Hematopoietic multipotent progenitor cell treated with erythropoietin and hydrocortisone succinate and interleukin-3 and kit ligand, for 15 days (in vitro differentiated cells): ENCODE data around the gene MYO19.
A peak's percentile ranks its signal among the peaks of the same experiment; 100 is the strongest.
"Not testable (repeated sequence)": the region's sequence is repeated elsewhere in the genome, so short reads cannot be mapped to it uniquely, and the experiment has no call there.

Experiments
- DNase-seq: peaks from one replicate; pipeline ENCODE4 v3.0.0-alpha.2; 2015; ENCODE audit warnings: low spot score

Gene MYO19

GRCh38 chr17:36533935-36534839, 481 bp downstream of the MYO19 start:
- peak; percentile 35 for DNase-seq

- DNase-seq = no peak
Measured at GRCh38 chr17:36532435-36532975, 2.2 kb downstream of the MYO19 start.

GRCh38 chr17:36529121-36529520, 5.5 kb downstream of the MYO19 start:
- DNase-seq = no peak

- DNase-seq = no peak
Measured at GRCh38 chr17:36527621-36528250, 6.9 kb downstream of the MYO19 start.

GRCh38 chr17:36525888-36526287, 8.8 kb downstream of the MYO19 start:
- no peak for DNase-seq

- DNase-seq = no peak
Measured at GRCh38 chr17:36525113-36525512, 9.6 kb downstream of the MYO19 start.

GRCh38 chr17:36524428-36524876, 10.2 kb downstream of the MYO19 start:
- DNase-seq = no peak

GRCh38 chr17:36523113-36523512, 11.6 kb downstream of the MYO19 start:
- no peak for DNase-seq

GRCh38 chr17:36515837-36516236, 18.8 kb downstream of the MYO19 start:
- no peak for DNase-seq

GRCh38 chr17:36514856-36515255, 19.8 kb downstream of the MYO19 start:
- no peak for DNase-seq

GRCh38 chr17:36512641-36513040, 22.0 kb downstream of the MYO19 start:
- no peak for DNase-seq

GRCh38 chr17:36511216-36511615, 23.5 kb downstream of the MYO19 start:
- no peak for DNase-seq

- DNase-seq = no peak
Measured at GRCh38 chr17:36510636-36511035, 24.0 kb downstream of the MYO19 start.

- no peak for DNase-seq
Measured at GRCh38 chr17:36509272-36509985, 25.2 kb downstream of the MYO19 start.

- DNase-seq = not testable (repeated sequence)
Measured at GRCh38 chr17:36508439-36508838, 26.2 kb downstream of the MYO19 start.

- DNase-seq = no peak
Measured at GRCh38 chr17:36507266-36507665, 27.4 kb downstream of the MYO19 start.

- DNase-seq = no peak
Measured at GRCh38 chr17:36506831-36507230, 27.8 kb downstream of the MYO19 start.

- no peak for DNase-seq
Measured at GRCh38 chr17:36506249-36506826, 28.3 kb downstream of the MYO19 start.

- no peak for DNase-seq
Measured at GRCh38 chr17:36505171-36505570, 29.5 kb downstream of the MYO19 start.

- no peak for DNase-seq
Measured at GRCh38 chr17:36504156-36504545, 30.5 kb downstream of the MYO19 start.

GRCh38 chr17:36503456-36504155, 31.1 kb downstream of the MYO19 start:
- no peak for DNase-seq
